ENCODE data around the gene CDX1.
"Not testable (repeated sequence)": the region's sequence is repeated elsewhere in the genome, so short reads cannot be mapped to it uniquely, and the experiment has no call there.

CDX1 gene

DNA sequence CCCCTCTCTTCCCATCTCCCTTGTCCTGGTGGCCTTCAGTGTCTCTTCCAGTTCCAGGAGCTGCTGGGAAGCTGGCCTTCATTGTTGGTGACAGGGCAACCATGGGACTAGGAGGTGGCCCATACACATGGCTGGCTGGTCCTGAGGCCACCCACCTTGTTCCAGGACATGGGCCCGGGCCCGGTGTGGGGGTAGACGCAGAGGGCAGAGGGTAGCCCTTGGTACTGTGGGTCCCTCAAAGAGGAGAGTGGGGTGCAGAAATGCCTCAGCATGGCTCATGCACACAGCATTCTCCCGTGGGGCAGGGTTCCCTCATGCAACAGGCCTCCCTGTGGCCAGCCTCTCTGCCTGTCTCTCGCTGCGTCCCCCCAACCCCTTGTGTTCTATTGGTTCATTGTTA lies 44.1 kb downstream of the CDX1 start:
- DNase-seq = no peak

DNA sequence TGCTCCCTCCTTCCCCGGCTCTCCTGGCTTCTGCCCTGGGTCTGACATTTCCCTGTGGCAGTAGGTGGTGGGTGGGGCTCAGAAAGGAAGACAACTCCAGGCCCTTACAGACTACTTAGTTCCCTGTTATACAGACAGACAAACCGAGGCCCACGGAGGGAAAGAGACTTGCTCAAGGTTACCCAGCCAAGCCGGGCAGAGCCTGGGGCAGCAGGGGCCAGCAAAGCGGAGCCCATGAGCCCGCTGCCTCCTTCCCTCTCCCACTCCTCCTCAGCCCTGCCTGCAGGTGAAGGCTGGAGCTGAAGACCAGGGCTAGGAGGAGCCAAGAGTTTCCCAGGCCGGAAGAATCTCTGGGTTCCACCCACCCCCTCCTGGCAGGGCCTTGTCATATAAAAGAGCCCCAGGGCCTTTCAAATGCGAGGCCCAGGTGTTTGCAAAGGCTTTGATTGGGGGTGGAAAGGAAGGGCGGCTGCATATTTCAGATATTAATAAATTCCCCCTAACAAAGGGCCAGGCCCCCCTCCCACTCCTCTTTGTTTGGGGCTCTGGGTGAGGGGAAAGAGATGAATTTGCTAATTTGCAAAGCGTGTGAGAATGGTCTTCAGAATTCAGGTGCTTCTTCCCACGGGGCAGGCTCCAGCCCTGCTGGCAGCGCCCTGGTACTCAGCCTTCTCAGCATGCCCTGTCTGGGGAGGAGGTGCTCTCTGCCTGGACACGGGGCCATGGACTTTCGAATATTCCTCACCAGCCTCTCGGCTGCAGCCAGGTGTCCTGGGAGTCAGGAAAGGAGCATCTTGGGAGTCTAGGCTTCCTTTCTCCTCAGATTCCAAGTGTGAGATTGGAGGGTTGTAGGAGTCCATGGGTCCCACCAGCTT lies 44.8 kb downstream of the CDX1 start:
- peak; percentile 58 for DNase-seq

DNA sequence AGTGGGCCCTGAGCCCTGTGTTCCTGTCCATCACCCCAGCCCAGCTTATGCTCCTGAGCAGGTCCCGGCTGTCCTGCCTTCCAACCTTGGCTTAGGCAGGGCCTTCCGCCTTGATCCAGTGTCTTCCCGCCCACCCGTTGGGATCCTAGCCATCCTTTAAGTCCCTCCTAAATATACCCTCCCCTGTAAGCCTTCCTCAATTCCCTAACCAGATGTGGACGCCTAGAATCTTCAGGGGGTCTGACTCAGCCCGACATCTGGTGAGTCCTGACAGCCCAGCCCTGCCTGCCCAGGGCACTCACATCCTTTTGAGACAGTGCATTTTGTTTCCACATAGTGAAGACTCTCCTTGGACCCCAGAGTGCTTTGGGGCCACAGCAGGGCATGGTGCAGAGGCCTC lies 47.0 kb downstream of the CDX1 start:
- no peak for DNase-seq

DNA sequence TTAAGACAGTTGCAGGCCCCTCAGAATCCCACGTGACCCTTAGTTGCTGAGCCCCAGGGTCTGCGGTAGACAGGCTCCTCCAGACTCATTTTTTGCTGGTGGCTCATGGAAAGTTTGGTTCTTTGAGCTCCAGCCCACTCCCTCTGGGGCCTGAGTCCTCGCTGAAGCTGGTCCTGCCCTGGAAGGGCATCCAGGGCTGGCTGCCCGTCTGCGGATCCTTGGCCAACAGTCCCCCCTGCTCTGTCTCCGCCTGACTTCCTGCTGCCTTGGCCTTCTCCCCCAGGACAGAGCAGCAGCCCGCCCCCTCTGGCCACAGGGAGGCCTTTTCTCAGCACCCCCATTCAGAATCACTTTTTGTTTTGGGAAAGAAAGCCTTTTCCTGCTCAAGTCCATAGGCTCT lies 47.7 kb downstream of the CDX1 start:
- DNase-seq = no peak

DNA sequence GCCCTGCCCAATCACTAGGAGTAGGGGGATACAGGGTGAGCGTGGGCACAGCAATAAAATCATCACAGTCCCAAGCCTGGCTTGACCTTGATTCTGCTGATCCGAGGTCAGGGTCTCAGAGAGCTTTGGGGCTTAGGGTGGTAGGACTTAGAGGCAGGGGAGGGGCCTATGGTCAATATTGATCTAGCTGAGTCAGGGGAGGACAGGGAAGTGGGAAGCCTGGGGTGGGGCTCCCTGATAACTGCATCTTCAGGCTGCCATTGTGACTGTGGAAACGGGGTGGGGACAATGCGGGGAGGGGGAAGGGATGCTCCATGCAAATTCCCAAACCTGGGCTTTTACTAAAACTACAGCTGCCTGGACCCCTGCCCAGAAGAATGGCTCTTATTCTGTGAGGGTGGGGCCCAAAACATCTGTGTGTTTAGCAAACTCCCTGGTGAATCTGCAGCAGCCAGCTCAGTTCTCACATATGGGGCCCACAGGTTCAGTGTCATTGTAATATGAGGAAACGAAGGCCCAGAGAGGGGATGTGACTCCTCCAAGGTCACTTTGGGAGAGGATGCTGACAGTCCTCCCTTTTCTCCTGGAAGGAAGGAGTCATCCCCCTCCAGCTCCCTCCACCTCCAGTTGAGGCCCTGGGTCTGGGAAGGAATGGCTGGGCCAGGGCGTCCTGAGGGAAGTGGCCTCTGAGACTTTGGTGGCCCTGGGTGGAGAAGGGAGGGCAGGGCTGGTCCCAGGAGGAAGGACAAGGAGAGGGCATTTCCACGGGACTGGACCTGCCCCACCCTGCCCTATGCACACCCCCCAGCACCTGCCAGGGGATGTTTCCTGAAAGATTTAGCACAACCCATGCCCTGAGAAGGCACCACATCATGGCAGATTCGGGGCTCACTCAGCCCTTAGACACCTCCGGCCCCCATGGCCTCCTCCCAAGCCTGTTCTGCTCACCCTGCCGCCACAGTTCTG lies 49.7 kb downstream of the CDX1 start:
- DNase-seq = no peak

DNA sequence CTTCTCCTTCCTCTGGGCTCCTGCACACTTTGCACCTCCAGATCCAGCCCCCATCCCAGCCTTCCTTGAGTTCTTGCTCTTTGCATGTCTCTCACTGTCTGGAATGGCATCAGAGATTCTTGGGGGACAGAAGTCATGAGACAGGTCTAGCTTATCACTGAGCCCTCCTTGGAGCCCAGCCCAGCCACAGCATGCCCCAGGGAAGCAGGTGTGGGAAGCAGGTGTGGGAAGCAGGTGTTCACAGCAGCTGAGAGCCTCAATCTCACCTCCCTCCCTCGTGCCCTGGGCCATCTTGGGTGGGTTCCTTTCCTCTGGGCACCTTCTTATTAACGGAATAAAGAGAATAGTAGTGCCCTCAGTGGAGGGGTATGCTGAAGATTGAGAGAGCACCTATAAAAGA lies 50.5 kb downstream of the CDX1 start:
- peak; percentile 46 for DNase-seq

DNA sequence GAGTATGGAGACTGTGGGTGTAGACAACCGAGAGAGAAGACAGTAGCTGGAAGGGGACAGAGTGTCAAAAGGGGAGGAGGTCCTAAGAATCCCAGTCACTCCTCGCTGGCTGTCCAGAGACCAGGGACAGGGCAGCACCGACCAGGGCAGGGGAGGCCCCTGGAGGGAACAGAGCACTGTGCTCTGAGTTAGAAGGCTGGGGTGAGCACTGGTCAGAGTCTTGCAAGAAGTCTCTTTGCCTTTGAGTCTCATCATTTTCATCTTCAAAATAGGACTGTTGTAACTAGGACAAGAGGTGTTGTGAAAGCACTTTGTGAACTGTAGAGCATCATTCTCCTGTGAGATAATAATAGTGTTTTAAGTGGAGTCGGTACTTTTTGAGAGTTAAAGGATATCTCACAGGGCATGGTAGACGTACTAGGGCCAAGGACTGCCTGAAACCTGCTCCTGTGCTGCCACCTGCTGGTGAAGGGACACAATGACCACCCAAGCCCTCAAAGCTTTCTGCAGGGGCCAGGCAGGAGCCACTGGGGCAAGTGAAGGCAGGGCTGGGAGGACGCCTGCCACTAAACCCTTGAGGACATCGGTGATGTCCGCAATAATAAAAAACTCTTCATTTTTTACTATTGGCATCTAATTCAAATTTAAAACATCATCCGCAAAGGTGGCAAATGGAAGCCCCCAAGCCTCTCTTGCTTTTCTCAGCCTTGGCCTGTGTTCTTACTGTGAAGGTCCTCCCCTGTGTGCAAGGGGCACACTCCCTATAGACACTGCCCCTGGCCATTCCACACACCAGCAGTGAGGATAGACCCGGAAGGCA lies 51.5 kb downstream of the CDX1 start:
- DNase-seq = peak; percentile 84

DNA sequence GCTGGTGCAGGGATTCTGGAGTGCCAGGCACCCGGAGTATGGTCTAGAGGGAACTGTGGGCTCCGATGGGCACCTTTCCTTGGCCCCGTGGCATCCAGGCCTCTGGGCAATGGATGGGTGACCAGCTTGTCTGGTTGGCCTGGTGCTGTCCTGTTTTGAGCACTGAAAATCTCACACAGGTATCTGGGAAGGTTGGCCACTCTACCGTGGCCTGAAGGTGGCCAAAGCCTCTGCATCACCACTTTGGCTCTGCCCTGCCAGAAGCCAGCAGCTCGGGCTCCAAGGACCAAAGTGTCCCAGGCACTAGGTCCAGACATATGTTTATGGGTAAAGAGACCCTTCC lies 52.1 kb downstream of the CDX1 start:
- no peak for DNase-seq

DNA sequence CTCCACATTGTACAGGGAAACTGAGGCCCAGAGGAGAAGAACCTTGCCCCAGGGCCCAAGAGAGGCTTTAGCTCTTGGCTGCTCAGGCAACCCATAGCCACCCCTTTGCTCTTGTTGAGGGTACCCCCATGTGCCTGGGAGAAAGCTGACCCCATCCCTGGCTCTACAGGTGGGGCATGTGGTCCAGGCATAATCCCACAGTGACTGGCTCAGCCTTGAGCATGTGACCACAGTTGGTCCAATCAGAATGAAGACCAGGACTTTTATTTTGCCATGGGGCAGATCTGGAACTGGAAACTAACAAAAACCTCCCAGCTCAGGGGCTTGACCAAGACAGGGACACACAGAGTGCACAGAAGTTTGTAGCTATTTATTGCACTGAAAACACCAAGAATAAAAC lies 52.6 kb downstream of the CDX1 start:
- DNase-seq = no peak

DNA sequence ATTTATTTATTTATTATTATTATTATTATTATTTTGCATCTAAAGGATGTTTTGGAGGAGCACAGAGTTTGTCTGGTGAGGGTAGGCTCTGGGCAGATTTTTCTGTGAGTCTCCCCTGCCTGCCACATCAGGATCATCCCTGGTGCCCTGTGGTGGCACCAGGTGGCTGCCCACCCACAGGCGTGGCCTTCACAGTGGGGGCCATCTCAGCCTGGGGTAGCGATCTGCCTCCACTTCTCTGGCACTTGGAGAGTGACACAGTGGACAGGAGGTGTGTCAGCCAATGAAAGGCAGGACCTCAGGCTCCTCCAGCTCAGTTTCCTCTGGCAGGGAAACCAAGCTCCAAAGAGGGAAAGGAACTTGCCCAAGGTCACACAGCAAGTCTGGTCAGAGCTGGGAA lies 53.3 kb downstream of the CDX1 start:
- DNase-seq = no peak

DNA sequence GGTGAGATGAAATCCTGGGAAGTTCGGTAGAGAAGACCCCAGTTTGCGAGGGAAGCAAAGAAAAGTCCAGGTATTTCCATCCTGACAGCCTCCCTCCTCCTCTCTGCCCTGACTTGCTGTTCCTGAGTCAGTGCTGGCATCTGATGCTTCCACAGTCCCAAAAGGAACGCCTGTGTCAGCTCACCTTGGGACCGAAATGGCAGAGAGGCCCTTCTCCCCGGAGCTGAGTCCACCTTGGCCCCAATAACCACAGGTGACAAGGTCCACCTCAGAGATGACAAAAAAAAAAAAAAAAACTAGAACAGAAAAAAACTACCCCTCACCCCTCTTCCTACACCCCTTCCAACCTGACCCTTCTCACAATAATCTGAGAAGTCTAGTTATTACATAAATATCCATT lies 54.9 kb downstream of the CDX1 start:
- no peak for DNase-seq

DNA sequence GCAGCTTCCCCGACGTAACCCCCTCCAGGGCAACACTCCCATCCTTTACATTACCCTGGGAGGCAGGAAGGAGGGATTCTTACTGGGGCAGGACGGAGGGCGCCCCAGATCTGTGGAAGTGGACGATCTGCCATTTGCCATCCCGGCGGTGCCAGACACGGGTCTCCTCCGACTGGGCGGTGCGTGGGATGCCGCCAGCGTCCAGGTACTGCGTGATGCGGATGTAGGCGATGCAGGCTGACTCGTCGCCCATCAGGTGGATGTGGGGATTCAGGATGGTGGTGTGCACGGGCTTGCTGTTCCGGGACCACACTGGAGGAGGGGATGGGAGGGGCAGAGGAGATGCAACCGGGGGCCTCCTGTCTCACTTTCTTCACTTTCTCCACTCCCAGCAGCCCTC lies 56.3 kb downstream of the CDX1 start:
- no peak for DNase-seq

DNA sequence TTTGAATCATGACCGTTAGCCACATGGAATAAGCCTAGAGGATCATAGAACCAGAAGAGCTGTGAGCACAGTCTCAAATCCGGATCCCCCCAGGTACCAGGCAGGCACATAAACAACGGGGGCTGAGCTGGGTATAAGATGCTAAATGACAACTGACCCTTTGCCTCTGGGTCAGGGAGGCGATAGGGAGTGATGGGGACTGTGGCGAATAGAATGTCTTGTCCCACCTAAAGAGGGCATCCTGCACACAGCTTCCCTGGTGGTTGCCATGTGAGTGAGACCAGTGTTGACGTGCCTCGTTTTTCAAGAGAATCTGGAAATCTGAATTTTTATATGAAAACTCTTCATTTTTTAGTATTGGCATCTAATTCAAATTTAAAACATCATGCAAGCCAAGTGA lies 56.9 kb downstream of the CDX1 start:
- DNase-seq = no peak

DNA sequence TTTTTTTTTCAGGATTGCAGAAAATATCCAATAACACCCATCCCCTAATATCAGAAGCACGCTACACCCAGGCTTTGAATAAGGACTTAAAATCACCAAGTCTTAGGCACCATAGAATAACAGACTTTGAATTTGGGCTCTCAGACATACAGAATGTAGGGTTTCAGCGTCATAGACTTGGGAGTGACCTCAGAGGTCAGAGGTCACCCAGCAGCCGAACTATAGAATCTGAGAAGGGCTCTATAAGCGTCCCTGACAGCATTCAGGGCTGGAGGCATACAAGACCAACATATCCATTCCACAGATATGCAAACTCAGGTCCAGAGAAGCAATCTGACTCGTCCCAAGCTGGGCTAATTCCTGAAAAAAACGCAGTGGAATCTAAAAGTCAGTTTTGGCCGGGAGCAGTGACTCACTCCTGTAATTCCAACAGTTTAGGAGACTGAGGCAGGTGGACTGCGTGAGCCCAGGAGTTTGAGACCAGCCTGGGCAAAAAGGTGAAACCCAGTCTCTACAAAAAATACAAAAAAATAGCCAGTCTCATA lies 58.0 kb downstream of the CDX1 start:
- no peak for DNase-seq

DNA sequence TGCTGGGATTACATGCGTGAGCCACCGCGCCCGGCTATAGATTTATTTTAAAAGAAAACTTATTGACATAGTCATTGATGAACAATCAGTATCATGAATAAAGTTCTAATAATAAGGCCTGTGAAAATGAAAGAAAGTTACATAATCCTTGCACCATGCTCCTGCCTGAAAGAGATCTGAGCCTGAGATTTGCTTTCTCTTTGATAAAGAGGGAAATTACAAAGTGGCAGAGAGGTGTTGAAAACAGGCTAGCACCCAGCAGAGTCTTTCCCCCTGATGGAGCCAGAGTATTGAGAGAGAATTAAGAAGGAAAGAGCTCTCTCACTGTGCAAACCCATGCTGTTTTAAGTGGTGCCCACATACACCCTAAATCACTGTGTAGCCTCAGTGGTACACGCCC lies 60.5 kb downstream of the CDX1 start:
- DNase-seq = no peak

DNA sequence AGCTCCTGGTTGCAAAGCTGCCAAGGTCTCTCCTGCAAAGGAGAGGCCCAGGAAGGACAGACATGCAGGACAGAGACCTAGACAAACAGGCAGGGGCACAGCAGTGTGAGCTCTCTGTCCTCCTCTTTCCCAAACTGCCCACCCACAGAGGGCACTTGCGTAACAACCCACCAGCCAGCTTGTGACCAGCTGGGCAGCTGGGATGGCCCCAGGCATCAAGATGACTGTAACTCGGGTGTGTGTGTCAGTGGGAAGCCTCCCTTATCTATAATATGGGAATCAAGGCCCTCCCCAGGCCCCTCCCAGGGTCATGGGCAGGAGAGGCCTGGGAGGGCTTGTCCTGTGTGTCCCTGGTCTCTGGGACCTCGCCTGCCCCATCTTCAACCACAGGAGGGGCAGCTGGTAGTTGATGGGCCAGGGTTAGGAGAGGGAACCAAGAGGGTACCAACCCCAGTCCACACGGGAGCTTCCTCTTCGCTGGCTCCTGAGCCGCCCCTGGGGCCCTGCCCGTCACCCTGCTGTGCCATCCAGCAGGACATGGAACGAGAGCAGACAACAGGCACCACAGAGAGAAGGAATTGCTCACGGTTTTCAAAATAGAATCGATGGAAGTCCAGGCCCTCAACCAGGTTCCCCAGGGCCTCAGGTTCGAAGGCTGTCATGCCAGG lies 61.2 kb downstream of the CDX1 start:
- no peak for DNase-seq

DNA sequence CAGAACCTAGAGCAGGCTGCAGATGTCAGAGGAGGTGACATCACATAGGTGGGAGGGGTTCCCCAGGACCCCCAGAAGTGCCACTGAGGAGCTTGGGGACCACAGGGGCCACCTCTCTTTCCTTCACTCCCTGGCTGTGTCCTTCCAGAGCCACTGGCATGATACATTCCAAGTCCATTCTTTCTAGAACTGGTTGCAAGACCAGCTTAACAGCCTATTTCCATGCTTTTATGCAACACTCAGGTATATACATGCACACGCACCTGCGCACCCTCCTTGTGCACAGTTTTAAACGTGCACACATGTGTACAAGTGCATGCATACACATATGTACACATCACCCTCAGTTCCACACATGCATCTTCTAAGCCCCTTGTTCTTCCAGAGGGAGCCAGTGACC lies 63.0 kb downstream of the CDX1 start:
- DNase-seq = no peak

DNA sequence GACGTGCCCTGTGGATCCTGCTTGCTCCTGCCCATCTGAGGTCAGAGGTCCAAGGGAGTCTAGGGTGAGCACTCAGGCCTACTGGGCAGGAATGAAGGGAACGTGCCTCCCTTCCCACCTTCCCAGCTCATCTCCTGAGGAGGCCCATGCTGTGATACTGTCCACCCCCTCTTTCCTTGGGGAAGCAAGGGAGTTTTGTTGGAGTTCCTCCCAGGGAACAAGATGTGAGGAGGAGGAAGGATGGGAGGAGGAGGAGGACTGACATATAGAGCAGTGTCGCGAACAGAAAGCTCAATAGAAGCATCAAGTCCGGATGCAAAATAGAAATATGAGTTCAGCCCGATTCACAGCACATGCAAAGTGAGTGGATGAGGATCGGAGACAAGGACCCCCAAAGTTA lies 64.3 kb downstream of the CDX1 start:
- no peak for DNase-seq

DNA sequence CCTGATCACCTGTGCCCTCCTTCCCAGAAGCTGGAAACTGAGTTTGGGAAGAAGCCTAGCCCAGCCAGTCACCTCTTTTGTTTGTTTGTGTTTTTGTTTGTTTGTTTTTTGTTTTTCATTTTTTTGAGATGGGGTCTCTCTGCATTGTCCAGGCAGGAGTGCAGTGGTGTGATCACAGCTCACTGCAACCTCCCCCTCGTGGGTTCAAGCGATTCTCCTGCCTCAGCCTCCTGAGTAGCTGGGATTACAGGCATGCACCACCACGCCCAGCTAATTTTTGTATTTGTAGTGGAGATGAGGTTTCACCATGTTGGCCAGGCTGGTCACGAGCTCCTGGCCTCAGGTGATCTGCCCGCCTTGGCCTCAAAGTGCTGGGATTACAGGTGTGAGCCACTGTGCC lies 67.1 kb downstream of the CDX1 start:
- DNase-seq = not testable (repeated sequence)
